H1 (cell line): ENCODE measurements around the gene HPRT1. TPM values are rescaled to one million over a fixed set of nuclear protein-coding genes. Genes with fewer than 3 reads are reported as not detected.

Experiments
- BRCA1 ChIP-seq: IDR thresholded peaks from 2 replicates; pipeline ENCODE4 v1.6.1; 2012; ENCODE audit warnings: low read depth, low read length, improper control_type of control experiment
- GTF2F1 ChIP-seq: IDR thresholded peaks from 2 replicates; pipeline ENCODE4 v1.6.1; 2012; ENCODE audit warnings: low read depth, low read length, improper control_type of control experiment, borderline replicate concordance
- TBP ChIP-seq: IDR thresholded peaks from 2 replicates; pipeline ENCODE4 v1.6.1; 2011; ENCODE audit warnings: low read depth, low read length, improper control_type of control experiment
- USF2 ChIP-seq: IDR thresholded peaks from 2 replicates; pipeline ENCODE4 v1.6.1; 2011; ENCODE audit warnings: low read length, improper control_type of control experiment
- polyA plus RNA-seq, 7 experiments: library from polyadenylated mRNA; depleted of rRNA in 3 of 7; stranded (reverse) in 5 of 7; unstranded in 2 of 7; fragments of >200 nt in 5 of 7; fragments of 200-250 nt in 2 of 7; gene quantifications; 1 replicate in 5 of 7; 2 replicates in 1 of 7; 4 replicates in 1 of 7; pipeline versions ENCODE4 v1.2.1 to v1.2.3, GENCODE V29; 2011 to 2013; ENCODE audit warnings: missing spikeins in 2 of 7, mixed read lengths in 2 of 7
- total RNA-seq: library from RNA; stranded (reverse); fragmentation: NEBNext Ultra II Directional; extraction: Animal tissue kit (Norgen Biotek cat#: 25700); gene quantifications from 2 replicates; pipeline ENCODE4 v1.2.1, GENCODE V29; 2021
- TF ChIP-seq, protein P1 (sequence below), 3 experiments: IDR thresholded peaks; 1 replicate in 2 of 3; 2 replicates in 1 of 3; pipeline versions ENCODE4 v1.5.1 to v1.6.1; 2011; ENCODE audit warnings: low read length in 3 of 3, mild to moderate bottlenecking in 3 of 3, inconsistent platforms in 2 of 3, low read depth in 1 of 3, moderate library complexity in 1 of 3; ENCODE audit not compliant: insufficient read depth in 1 of 3; ENCODE audit errors: control extremely low read depth in 1 of 3

Gene HPRT1
- total and polyA plus RNA-seq, 2 of the 8 experiments (the other 6 are each of a cell fraction or from before 2014, with no cell fraction given), result 16.9 to 49.5 TPM

DNA sequence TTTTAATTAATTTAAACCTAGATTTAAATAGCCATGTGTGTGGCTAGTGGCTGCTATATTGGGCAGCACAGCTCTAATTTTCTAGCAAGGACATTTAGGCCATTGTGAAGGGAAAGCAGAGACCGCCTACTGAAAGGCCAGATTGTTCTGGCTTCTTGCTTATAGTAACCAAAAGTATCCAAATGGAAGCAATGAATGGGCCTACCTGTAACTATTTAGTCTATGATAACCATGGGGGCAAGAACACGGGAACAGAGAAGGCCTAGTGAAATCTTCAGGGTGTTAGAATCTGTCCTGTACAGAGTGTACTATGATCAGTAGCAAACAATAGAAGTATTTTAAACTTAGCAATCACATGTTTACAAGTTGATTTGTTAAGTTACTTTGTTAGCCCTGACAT, 16.5 kb upstream of the HPRT1 start (continued):
- TF ChIP-seq, protein P1, sequence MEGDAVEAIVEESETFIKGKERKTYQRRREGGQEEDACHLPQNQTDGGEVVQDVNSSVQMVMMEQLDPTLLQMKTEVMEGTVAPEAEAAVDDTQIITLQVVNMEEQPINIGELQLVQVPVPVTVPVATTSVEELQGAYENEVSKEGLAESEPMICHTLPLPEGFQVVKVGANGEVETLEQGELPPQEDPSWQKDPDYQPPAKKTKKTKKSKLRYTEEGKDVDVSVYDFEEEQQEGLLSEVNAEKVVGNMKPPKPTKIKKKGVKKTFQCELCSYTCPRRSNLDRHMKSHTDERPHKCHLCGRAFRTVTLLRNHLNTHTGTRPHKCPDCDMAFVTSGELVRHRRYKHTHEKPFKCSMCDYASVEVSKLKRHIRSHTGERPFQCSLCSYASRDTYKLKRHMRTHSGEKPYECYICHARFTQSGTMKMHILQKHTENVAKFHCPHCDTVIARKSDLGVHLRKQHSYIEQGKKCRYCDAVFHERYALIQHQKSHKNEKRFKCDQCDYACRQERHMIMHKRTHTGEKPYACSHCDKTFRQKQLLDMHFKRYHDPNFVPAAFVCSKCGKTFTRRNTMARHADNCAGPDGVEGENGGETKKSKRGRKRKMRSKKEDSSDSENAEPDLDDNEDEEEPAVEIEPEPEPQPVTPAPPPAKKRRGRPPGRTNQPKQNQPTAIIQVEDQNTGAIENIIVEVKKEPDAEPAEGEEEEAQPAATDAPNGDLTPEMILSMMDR (IDR thresholded peaks at IDR 0.05; ENCODE audit: control extremely low read depth in 1 of 3, insufficient read depth in 1 of 3, low read depth in 1 of 3, low read length in 3 of 3), result no peak
- TF ChIP-seq USF2, result no peak
- no peak for TF ChIP-seq BRCA1
- no peak for TF ChIP-seq GTF2F1
- TF ChIP-seq TBP, result no peak
